ENCODE data around the gene ZSCAN2.

Gene ZSCAN2

DNA sequence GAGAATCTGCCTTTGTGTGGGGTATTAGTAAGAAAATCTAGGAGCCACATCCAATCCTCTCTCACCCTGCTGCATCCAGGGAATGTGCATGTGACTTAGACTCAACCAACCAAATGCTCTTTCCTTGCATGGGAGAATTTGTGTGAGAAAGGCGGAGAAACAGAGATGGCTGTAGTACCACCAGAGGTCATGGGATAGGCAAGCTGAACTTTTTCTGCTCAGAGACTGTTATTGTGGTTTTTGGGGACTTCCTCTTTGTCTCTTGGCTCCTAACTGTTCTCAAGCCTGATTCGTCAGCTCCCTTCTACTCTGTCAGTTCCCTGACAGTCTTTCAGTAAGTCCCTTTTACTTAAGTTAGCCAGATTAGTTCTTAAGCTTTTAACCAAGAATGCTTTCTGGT, 2.6 kb upstream of the ZSCAN2 start:
- H3K4me3 ChIP-seq (ENCODE audit: low read depth, low read length): no peak overlapping the region

GRCh38 chr15:84598993-84599392, 1.8 kb upstream of the ZSCAN2 start:
- H3K4me3 ChIP-seq (ENCODE audit: low read depth, low read length): no peak overlapping the region

DNA sequence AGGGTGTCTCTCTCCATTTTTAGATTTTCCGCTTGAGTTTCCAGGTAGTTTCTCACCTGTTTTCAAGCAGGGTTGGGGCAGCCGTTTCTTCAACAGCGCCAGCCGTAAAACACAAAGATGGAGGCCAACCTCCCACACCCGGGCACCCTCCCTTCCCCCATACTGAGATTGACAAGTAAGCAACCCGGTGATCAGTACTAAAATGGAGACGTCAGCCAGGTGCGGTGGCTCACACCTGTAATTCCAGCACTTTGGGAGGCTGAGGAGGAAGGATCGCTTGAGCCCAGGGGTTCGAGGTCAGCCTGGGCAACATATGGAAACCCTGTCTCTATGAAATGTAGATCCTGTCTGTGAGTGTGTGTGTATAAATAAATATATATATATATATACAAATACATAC, 903 bp upstream of the ZSCAN2 start:
- H3K4me3 ChIP-seq (ENCODE audit: low read depth, low read length): no peak overlapping the region

DNA sequence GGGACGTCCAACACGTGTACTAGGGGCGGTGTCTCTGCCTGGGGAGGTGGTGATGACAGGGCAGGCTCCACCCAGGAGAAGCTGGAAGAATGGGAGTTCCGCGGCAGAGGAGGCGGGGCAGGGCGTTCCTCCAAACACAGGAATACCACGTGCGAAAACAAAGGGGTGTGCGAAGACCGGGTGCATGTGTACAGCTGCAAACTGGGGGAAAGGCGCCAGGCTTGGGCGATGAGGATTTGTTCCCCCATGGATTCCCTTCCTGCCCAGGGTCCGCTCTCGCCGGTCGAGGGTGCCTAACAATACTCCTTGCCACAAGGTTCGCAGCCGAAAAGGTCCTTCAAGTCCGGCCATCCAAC, 500 bp upstream of the ZSCAN2 start:
- H3K4me3 ChIP-seq (ENCODE audit: low read depth, low read length): peak overlapping the region; percentile 73

- H3K4me3 ChIP-seq (ENCODE audit: low read depth, low read length): peak overlapping the region; percentile 73
Observed at GRCh38 chr15:84601555-84601838, 688 bp downstream of the ZSCAN2 start.

- peak overlapping the region; percentile 69 for H3K4me3 ChIP-seq (ENCODE audit: low read depth, low read length)
Observed at GRCh38 chr15:84603630-84604379, 3.0 kb downstream of the ZSCAN2 start.

DNA sequence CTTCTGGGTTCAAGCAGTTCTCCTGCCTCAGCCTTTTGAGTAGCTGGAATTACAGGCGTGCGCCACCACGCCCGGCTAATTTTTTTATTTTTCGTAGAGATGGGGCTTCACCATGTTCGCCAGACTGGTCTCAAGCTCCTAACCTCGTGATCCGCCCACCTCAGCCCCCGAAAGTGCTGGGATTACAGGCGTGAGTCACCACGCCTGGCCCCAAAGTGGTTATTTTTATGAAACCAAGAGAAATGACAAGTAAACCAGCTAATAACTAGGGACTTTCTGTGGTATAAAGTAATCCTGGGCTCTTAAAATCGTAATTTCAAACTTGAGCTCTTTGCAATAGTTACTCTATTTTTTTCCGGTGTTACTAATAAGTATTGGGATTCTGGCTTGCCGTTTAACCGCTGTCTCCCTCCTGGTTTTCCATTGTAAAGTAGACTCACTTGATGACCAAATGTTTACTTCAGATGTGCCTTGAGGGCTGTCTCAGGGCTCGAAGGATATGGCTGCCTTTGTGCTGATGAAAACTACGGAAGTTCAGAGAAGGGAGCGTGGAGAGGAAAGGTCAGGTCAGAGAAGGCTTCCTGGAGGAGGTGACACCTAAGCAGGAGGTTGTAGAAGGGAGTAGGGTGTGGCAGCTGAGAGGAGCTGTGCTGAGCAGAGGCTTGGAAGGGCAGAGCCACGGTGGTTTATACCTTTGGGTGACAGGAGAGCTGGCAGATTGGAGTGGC, 4.2 kb downstream of the ZSCAN2 start:
- peak overlapping the region; percentile 69 for H3K4me3 ChIP-seq (ENCODE audit: low read depth, low read length)

DNA sequence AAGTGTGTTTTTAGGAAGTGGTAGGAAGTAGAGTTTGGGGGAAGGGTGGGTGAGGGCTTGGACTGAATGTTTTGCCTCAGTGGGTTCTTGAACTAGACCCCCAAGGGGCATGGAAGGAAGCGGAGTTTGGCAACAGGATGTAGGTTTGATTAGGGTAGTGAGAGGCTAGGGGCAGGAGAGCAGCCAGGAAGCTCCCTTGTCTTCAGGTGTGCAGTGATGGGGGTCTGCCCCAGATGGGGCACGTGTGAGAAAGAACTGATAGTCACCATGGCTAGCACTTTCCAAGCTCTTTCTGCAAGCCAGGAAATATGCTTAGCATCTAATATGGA, 4.7 kb downstream of the ZSCAN2 start:
- peak overlapping the region; percentile 21 for H3K4me3 ChIP-seq (ENCODE audit: low read depth, low read length)

GRCh38 chr15:84606653-84607120, 5.9 kb downstream of the ZSCAN2 start:
- H3K4me3 ChIP-seq (ENCODE audit: low read depth, low read length): no peak overlapping the region

DNA sequence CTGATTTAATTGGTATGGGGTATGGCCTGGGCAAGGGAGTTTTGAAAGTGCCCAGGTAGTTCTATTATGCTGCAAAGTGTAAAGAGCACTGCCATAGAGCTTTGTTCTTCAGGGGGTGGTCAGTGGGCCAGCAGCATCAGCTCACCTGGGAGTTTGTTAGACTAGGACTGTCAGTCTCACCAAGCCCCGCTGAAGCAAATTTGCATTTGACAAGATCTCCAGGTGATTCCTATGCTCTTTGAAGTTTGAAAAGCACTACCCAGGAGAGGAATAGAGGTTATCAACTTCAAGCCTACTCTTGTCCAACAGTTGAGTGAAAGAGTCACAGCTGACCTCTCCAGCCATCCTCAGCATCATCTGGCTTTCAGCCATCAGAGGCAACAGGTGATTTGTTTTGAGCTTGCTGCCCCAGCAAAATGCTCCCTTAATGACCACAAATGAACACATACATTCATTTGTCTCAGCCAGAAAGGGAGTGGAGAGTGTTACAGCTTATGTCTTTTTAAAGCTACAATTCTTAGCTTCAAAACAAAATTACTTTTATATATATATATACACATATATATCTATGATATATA, 8.0 kb downstream of the ZSCAN2 start:
- H3K4me3 ChIP-seq (ENCODE audit: low read depth, low read length): no peak overlapping the region

DNA sequence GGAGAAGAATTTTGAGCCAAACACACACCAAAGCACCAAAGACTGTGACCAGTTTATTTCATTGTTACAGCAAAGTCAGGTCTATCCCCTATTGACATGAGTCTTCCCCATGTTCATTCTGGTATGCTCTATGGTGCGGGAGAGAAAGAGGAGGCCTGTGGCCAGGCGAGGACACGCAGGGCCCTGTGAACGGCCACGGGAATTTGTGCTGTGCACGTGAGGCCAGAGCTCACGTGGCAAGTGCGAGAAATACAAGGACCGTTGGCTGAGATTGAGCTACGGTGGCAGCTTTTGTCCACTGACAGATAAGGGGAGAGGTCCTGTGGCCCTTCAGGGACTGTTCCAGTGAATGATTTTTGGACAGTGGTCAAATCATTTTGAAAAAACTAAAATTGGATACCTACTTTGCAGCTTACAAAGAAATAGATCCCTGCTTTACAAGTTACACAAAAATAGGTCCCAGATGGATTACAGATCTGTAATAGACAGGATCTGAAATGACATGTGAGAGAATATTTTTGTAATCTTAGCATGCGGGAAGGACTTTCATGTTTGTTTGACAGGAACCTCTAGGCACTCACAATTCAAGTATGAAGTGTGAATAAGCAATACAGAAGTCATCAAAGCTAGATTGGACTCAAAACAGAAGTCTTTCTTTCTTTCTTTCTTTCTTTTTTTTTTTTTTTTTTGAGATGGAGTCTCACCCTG, 9.2 kb downstream of the ZSCAN2 start:
- H3K4me3 ChIP-seq (ENCODE audit: low read depth, low read length): no peak overlapping the region

DNA sequence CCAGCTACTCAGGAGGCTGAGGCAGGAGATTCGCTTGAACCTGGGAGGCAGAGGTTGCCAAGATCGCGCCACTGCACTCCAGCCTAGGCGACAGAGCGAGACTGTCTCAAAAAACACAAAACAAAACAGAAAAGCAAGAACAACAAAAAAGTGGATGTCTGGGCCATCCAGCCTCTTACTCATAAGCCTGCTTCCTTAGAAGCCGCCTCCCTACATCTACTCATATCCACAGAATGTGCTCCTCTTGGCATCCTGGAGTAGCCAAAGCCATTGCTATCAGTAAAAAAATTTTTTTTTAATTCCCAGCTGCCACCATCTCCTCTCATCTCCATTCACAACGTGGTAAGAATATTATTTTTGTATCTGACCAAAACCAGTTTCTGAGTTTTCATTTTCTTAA, 10.8 kb downstream of the ZSCAN2 start:
- no peak overlapping the region for H3K4me3 ChIP-seq (ENCODE audit: low read depth, low read length)

DNA sequence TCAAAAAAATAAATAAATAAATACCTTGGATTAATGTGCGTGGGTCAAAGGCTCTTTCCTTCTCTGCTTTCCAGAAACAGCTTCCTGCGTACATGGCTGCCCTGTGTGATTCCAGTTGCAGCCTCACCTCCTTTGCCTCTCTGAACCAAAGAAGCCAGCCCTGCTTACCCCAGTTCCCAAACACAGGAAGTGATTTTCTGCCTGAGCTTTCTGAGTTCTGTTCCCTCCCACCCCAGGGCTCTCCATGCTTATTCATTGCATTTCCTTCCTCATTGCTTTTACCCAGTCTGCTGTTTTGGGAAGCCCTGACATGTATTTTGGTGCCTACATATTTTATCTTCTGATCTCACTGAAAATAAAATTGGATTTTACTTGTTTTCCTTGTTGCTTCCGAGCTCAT, 15.4 kb downstream of the ZSCAN2 start:
- no peak overlapping the region for H3K4me3 ChIP-seq (ENCODE audit: low read depth, low read length)

DNA sequence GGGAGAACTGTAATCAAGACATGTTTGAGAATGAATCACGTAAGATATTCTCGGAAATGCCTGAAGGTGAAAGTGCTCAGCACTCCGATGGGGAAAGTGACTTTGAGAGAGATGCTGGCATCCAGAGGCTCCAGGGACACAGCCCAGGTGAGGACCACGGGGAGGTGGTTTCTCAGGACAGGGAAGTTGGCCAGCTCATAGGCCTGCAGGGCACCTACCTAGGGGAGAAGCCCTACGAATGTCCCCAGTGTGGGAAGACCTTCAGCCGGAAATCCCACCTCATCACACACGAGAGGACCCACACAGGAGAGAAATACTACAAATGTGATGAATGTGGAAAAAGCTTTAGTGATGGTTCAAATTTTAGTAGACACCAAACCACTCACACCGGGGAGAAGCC, 19.8 kb downstream of the ZSCAN2 start:
- no peak overlapping the region for H3K4me3 ChIP-seq (ENCODE audit: low read depth, low read length)

- no peak overlapping the region for H3K4me3 ChIP-seq (ENCODE audit: low read depth, low read length)
Observed at GRCh38 chr15:84621358-84621979, 20.7 kb downstream of the ZSCAN2 start.

DNA sequence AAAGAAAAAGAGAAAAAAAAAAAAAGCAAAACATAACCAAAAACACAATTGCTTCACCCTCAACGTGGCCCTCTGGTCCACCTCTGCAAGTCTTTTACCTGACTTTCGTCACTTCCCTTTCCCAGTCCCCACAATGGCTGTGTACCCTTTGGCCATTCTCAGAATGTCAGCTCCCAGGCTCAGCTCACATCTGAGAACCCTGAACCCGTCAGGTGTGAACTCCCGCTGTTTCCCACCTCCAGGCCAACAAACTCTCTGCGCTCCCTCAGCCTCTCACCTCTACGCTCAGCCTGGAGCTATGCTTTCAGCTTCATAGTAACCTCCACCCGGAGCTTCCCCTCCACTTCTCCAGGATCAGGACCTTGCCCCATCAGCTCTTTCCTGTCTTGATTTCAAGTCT, 23.6 kb downstream of the ZSCAN2 start:
- no peak overlapping the region for H3K4me3 ChIP-seq (ENCODE audit: low read depth, low read length)

DNA sequence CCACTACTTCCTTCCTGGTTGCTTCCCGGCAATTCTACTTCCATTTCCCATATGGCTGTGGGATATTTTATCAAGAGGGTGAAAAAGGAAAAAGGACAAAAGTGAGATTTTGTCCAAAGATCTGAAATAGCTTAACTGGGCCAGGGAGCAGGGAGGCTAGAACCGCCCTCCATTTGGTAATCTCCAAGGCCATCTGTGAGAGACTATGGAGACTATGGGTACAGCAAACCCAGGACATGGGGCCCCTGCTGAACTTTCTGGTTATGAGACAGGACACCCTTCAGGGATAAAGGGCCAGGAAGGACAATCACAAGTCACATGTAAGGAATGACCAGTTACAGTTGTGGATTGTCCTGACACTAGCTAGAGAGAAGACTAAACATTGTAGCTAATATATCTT, 24.3 kb downstream of the ZSCAN2 start:
- H3K4me3 ChIP-seq (ENCODE audit: low read depth, low read length): no peak overlapping the region

- H3K4me3 ChIP-seq (ENCODE audit: low read depth, low read length): no peak overlapping the region
Observed at GRCh38 chr15:84629033-84629432, 28.2 kb downstream of the ZSCAN2 start.

DNA sequence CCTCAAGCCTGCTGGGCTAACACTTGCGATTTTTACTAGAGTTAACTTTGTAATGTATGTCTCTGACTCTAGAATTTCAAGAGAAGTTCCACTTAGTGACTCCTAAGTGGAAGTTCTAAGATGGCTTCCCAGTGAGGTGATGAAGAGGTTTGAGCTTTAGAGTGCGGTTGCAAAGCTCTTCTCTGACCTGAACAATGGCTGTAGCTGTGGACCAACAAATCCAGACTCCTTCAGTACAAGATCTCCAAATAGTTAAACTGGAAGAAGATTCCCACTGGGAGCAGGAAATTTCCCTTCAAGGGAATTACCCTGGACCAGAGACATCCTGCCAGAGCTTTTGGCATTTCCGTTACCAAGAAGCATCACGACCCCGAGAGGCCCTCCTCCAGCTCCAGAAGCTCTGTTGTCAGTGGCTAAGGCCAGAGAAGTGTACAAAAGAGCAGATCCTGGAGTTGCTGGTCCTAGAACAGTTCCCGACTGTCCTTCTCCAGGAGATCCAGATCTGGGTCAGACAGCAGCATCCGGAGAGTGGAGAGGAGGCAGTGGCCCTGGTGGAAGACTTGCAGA, 31.0 kb downstream of the ZSCAN2 start:
- H3K4me3 ChIP-seq (ENCODE audit: low read depth, low read length): peak overlapping the region; percentile 41

- H3K4me3 ChIP-seq (ENCODE audit: low read depth, low read length): peak overlapping the region; percentile 50
Observed at GRCh38 chr15:84633311-84634227, 32.8 kb downstream of the ZSCAN2 start.

Data from iPS-11a (cell line).